PC-3 (cell line): ENCODE results near the gene STXBP5. TPM values are rescaled to one million over a fixed set of nuclear protein-coding genes. Genes with fewer than 3 reads are reported as not detected.

Experiments
- ATAC-seq: fragments of 200-7000 bp; cut with Tn5 transposase; 2 replicates; pipeline ENCODE4 v1.9.1; 2020; ENCODE audit warnings: mild to moderate bottlenecking, moderate library complexity
- BruUV-seq: library from RNA; stranded (reverse); fragments of 400-500 nt; replicated peaks from 2 replicates; lab custom pipeline; 2021; lab: Mats Ljungman, UMichigan
- CTCF ChIA-PET: fragments of 300-600 bp; sonication (Branson Sonifier 250); formaldehyde crosslinking; loops from one replicate; lab custom pipeline; 2022; ENCODE audit warnings: antibody characterized with exemption; lab: Charles Lee
- POLR2A ChIA-PET: fragments of 300-600 bp; sonication (Branson Sonifier 250); formaldehyde crosslinking; loops from one replicate; lab custom pipeline; 2022; ENCODE audit warnings: antibody characterized with exemption; ENCODE audit not compliant: unreplicated experiment; lab: Charles Lee
- DNase-seq: peaks from one replicate; pipeline ENCODE4 v3.0.0-alpha.2; 2015
- H2AFZ ChIP-seq: fragments of 300-600 bp; sonication (generic); 2 replicates; pipeline ENCODE4 v1.6.0; 2016; ENCODE audit warnings: antibody characterized with exemption, low read length
- H3F3A ChIP-seq: fragments of 300-600 bp; sonication (generic); one replicate; pipeline ENCODE4 v1.6.0; 2017; ENCODE audit warnings: antibody characterized with exemption, low read length, control low read depth, mild to moderate bottlenecking; ENCODE audit not compliant: unreplicated experiment
- H3K27ac ChIP-seq: fragments of 300-600 bp; sonication (generic); 2 replicates; pipeline ENCODE4 v1.5.1; 2016; ENCODE audit warnings: mild to moderate bottlenecking, low read length
- H3K27me3 ChIP-seq: fragments of 300-600 bp; sonication (generic); 2 replicates; pipeline ENCODE4 v1.6.1; 2016; ENCODE audit warnings: low read length, mixed read lengths
- H3K36me3 ChIP-seq: fragments of 300-600 bp; sonication (generic); 2 replicates; pipeline ENCODE4 v1.6.1; 2016; ENCODE audit warnings: low read depth, mixed run types, low read length, mixed read lengths
- H3K4me1 ChIP-seq: fragments of 300-600 bp; sonication (generic); 2 replicates; pipeline ENCODE4 v1.5.1; 2016; ENCODE audit warnings: low read length; ENCODE audit not compliant: insufficient read depth
- H3K4me2 ChIP-seq: fragments of 300-600 bp; sonication (generic); 2 replicates; pipeline ENCODE4 v1.6.0; 2016; ENCODE audit warnings: low read length
- H3K4me3 ChIP-seq: fragments of 300-600 bp; sonication (generic); 2 replicates; pipeline ENCODE4 v1.5.1; 2016; ENCODE audit warnings: mild to moderate bottlenecking, low read length, mixed read lengths
- H3K79me2 ChIP-seq: fragments of 300-600 bp; sonication (generic); 2 replicates; pipeline ENCODE4 v1.6.1; 2017; ENCODE audit warnings: low read length, mixed read lengths
- H3K9ac ChIP-seq: fragments of 300-600 bp; sonication (generic); 2 replicates; pipeline ENCODE4 v1.6.0; 2016; ENCODE audit warnings: mild to moderate bottlenecking, low read length
- H3K9me2 ChIP-seq: fragments of 300-600 bp; sonication (generic); replicated peaks from 2 replicates; pipeline ENCODE4 v1.6.1; 2016; ENCODE audit warnings: mixed run types, low read length, mixed read lengths
- H3K9me3 ChIP-seq: fragments of 300-600 bp; sonication (generic); 2 replicates; pipeline ENCODE4 v1.6.1; 2016; ENCODE audit warnings: low read length, mixed read lengths
- H4K20me1 ChIP-seq: fragments of 300-600 bp; sonication (generic); 2 replicates; pipeline ENCODE4 v1.6.1; 2016; ENCODE audit warnings: low read length, mixed read lengths
- EZH2 ChIP-seq: fragments of 300-600 bp; sonication (generic); IDR thresholded peaks from one replicate; pipeline ENCODE4 v1.6.1; 2017; ENCODE audit warnings: antibody characterized with exemption, mild to moderate bottlenecking, low read length; ENCODE audit not compliant: unreplicated experiment
- EZH2phosphoT487 ChIP-seq: fragments of 300-600 bp; sonication (generic); IDR thresholded peaks from 2 replicates; pipeline ENCODE4 v1.6.1; 2018; ENCODE audit warnings: mild to moderate bottlenecking, antibody characterized with exemption, low read length, borderline replicate concordance
- intact Hi-C: fragments of 100-400 bp; cut with micrococcal nuclease; formaldehyde crosslinking; loops from 2 replicates; pipeline ENCODE4 v1.9.0; 2023
- total RNA-seq: library from RNA; depleted of rRNA; stranded (reverse); fragments of >200 nt; gene quantifications from 2 replicates; pipeline ENCODE4 v1.2.3, GENCODE V29; 2014
- TF ChIP-seq, protein P1 (sequence below): fragments of 300-600 bp; sonication (generic); conservative IDR thresholded peaks from 2 replicates; pipeline ENCODE4 v1.5.1; 2017; ENCODE audit warnings: antibody characterized with exemption, low read depth, mild to moderate bottlenecking, low read length

STXBP5 gene
- total RNA-seq, 1 experiment from 2014 or later, result 12.9 TPM

DNA sequence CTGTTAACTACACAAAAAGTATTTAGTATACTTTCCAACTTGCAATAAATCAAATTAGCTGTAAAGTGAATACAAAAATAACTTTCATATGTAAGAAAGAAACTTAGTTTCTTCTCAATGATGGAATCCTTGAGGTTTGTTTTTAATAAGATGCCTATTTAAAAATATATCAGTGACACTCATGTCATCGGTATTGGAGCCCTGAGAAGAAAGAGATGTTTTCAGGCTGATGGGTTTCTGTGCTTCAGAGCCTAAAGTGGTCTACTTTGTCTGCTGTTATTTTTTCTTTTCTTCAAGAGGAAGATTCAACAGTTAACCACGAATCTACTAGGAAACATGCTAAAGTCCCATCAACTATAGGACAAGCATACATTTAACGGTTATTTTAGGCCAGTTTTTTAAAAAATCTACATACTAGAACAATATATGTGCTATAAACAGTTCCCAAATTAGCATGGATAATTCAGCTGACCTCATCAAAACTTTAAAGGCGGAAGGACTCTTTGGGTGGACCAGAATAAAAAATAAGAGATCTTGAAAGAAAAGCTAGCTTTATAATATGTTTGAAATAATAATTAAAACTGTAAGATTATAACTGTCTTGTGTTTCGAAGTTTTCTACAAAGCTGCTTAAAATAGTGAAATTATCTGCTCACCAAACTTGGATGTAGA is 157.2 kb downstream of the STXBP5 start:
- no peak overlapping the region for H2AFZ ChIP-seq
- DNase-seq, result no peak
- H3K4me1 ChIP-seq, result no peaks in the 10 kb centered on the region
- H3K9me2 ChIP-seq, result no peaks in the 10 kb centered on the region
- no peak overlapping the region for H3K4me2 ChIP-seq
- H3F3A ChIP-seq, result no peaks in the 10 kb centered on the region
- ChIA-PET POLR2A (no interaction called here), CTCF (no interaction called here)
- no peak overlapping the region for H3K9ac ChIP-seq
- BruUV-seq, result no TSS peak
- no peak overlapping the region for H3K4me3 ChIP-seq
- H3K9me3 ChIP-seq, result no peaks in the 10 kb centered on the region
- no peaks in the 10 kb centered on the region for H3K27me3 ChIP-seq
- intact Hi-C loops, result no loop called here
- H3K27ac ChIP-seq, result no peak overlapping the region
- ATAC-seq, result no peak
- no peak for TF ChIP-seq EZH2phosphoT487
- TF ChIP-seq, protein P1, sequence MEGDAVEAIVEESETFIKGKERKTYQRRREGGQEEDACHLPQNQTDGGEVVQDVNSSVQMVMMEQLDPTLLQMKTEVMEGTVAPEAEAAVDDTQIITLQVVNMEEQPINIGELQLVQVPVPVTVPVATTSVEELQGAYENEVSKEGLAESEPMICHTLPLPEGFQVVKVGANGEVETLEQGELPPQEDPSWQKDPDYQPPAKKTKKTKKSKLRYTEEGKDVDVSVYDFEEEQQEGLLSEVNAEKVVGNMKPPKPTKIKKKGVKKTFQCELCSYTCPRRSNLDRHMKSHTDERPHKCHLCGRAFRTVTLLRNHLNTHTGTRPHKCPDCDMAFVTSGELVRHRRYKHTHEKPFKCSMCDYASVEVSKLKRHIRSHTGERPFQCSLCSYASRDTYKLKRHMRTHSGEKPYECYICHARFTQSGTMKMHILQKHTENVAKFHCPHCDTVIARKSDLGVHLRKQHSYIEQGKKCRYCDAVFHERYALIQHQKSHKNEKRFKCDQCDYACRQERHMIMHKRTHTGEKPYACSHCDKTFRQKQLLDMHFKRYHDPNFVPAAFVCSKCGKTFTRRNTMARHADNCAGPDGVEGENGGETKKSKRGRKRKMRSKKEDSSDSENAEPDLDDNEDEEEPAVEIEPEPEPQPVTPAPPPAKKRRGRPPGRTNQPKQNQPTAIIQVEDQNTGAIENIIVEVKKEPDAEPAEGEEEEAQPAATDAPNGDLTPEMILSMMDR, result no peak
- no peaks in the 10 kb centered on the region for H3K36me3 ChIP-seq
- H4K20me1 ChIP-seq, result no peaks in the 10 kb centered on the region
- no peaks in the 10 kb centered on the region for H3K79me2 ChIP-seq

DNA sequence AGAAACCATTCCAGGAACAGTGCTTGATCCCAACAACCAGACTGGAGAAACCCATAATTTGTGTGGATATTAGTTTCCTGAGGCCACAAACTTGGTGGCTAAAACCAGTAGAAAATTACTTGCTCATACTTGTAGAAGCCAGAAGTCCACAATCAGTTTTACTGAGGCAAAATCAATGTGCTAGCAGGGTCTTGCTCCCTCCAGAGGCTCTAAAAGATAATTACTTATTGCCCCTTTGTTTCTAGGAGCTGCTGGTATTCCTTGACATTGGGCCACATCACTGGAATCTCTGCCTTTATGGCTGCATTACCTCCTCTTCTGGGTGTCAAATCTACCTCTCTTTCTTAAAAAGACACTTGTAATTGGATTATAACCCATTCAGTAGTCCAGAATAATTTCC is 162.1 kb downstream of the STXBP5 start:
- no peaks in the 10 kb centered on the region for H3K9me3 ChIP-seq
- H4K20me1 ChIP-seq, result no peaks in the 10 kb centered on the region
- ChIA-PET POLR2A (no interaction called here), CTCF (no interaction called here)
- no peaks in the 10 kb centered on the region for H3K36me3 ChIP-seq
- H3K4me1 ChIP-seq, result no peaks in the 10 kb centered on the region
- BruUV-seq, result no TSS peak
- H3K4me2 ChIP-seq, result no peak overlapping the region
- H3K27me3 ChIP-seq, result no peaks in the 10 kb centered on the region
- ATAC-seq (no peak), DNase-seq (no peak)
- no peaks in the 10 kb centered on the region for H3K79me2 ChIP-seq
- no peak overlapping the region for H2AFZ ChIP-seq
- TF ChIP-seq, protein P1, result peak; percentile 25; the same call in 1 of the 2 replicates
- TF ChIP-seq EZH2phosphoT487 (no peak), EZH2 (no peak)
- H3K4me3 ChIP-seq, result no peak overlapping the region
- intact Hi-C loops, result no loop called here
- no peaks in the 10 kb centered on the region for H3F3A ChIP-seq
- no peaks in the 10 kb centered on the region for H3K9me2 ChIP-seq
- H3K27ac ChIP-seq, result no peak overlapping the region
- H3K9ac ChIP-seq, result no peak overlapping the region

DNA sequence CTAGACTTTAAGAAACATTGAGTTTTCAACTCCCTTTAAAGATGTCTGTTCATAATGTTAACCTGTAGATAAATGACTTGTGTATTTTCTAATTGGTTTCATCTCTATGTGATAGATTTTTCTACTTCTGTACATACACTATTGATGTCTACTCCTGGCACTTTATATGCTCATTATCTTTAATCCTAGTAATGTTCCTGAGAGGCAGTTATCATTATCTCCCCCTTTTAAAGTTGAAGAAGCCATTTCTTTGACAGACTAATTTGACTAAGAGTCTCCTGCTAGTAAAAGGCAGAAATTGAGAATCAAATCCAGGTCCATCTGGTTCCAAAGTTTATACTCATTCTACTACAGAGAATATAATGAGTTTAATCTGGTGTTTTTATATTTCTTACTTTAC is 167.1 kb downstream of the STXBP5 start:
- no peak overlapping the region for H3K9ac ChIP-seq
- no peaks in the 10 kb centered on the region for H3K9me2 ChIP-seq
- ChIA-PET CTCF (no interaction called here), POLR2A (no interaction called here)
- no peaks in the 10 kb centered on the region for H3K36me3 ChIP-seq
- no peak overlapping the region for H3K27ac ChIP-seq
- BruUV-seq, result no TSS peak
- DNase-seq (no peak), ATAC-seq (no peak)
- intact Hi-C loops, result no loop called here
- TF ChIP-seq, protein P1, result no peak
- TF ChIP-seq EZH2phosphoT487 (no peak), EZH2 (no peak)
- H2AFZ ChIP-seq, result no peak overlapping the region
- no peaks in the 10 kb centered on the region for H3K4me1 ChIP-seq
- no peak overlapping the region for H3K4me3 ChIP-seq
- no peaks in the 10 kb centered on the region for H4K20me1 ChIP-seq
- no peak overlapping the region for H3K4me2 ChIP-seq
- H3K79me2 ChIP-seq, result no peaks in the 10 kb centered on the region
- no peaks in the 10 kb centered on the region for H3F3A ChIP-seq
- H3K27me3 ChIP-seq, result no peaks in the 10 kb centered on the region
- no peaks in the 10 kb centered on the region for H3K9me3 ChIP-seq
